ENCODE measurements around the gene PITPNM3. TPM values are rescaled to one million over a fixed set of nuclear protein-coding genes. Genes with fewer than 3 reads are reported as not detected.

Gene PITPNM3
- total RNA-seq, 1 donor from 2014 or later: 4.3 TPM

GRCh38 chr17:6549384-6550036 lies 6.8 kb downstream of the PITPNM3 start:
- H3K4me1 Mint-ChIP-seq (ENCODE audit: unreplicated experiment): peaks cover 20% of the 10 kb centered on the region
- peak overlapping the region; percentile 41 for H3K27ac Mint-ChIP-seq
- H3K36me3 Mint-ChIP-seq: no peaks in the 10 kb centered on the region
- H3K9me3 Mint-ChIP-seq: no peaks in the 10 kb centered on the region
- H3K27me3 Mint-ChIP-seq: peaks cover 22% of the 10 kb centered on the region
- TF ChIP-seq CTCF (conservative IDR thresholded peaks at IDR 0.05): no peak
- no peak overlapping the region for H3K4me3 Mint-ChIP-seq
- no peak for DNase-seq (ENCODE audit: extremely low spot score, unreplicated experiment)

- Mint-ChIP-seq H3K4me1 (ENCODE audit: unreplicated experiment) (peaks cover 17% of the 10 kb centered on the region), H3K27ac (peak overlapping the region; percentile 41), H3K4me3 (peak overlapping the region; percentile 22), H3K9me3 (no peaks in the 10 kb centered on the region), H3K27me3 (peaks cover 14% of the 10 kb centered on the region), H3K36me3 (no peaks in the 10 kb centered on the region)
- DNase-seq (ENCODE audit: extremely low spot score, unreplicated experiment): no peak
- TF ChIP-seq CTCF (conservative IDR thresholded peaks at IDR 0.05): no peak
These were observed 7.6 kb downstream of the PITPNM3 start for GRCh38 chr17:6548578-6549330.

- no peak for TF ChIP-seq CTCF (conservative IDR thresholded peaks at IDR 0.05)
- Mint-ChIP-seq H3K4me1 (ENCODE audit: unreplicated experiment) (peaks cover 13% of the 10 kb centered on the region), H3K27me3 (peaks cover 8% of the 10 kb centered on the region), H3K9me3 (no peaks in the 10 kb centered on the region), H3K27ac (peak overlapping the region; percentile 41), H3K4me3 (no peak overlapping the region), H3K36me3 (no peaks in the 10 kb centered on the region)
- DNase-seq (ENCODE audit: extremely low spot score, unreplicated experiment): no peak
These were observed 8.3 kb downstream of the PITPNM3 start for GRCh38 chr17:6548034-6548433.

- DNase-seq (ENCODE audit: extremely low spot score, unreplicated experiment): no peak
- Mint-ChIP-seq H3K9me3 (no peaks in the 10 kb centered on the region), H3K4me1 (ENCODE audit: unreplicated experiment) (peaks cover 13% of the 10 kb centered on the region), H3K27me3 (peaks cover 5% of the 10 kb centered on the region), H3K27ac (no peak overlapping the region), H3K36me3 (no peaks in the 10 kb centered on the region), H3K4me3 (no peak overlapping the region)
- no peak for TF ChIP-seq CTCF (conservative IDR thresholded peaks at IDR 0.05)
These were observed 9.0 kb downstream of the PITPNM3 start for GRCh38 chr17:6547336-6547735.

GRCh38 chr17:6546069-6546718 lies 10.2 kb downstream of the PITPNM3 start:
- Mint-ChIP-seq H3K4me3 (no peak overlapping the region), H3K9me3 (no peaks in the 10 kb centered on the region), H3K36me3 (no peaks in the 10 kb centered on the region), H3K27ac (no peak overlapping the region), H3K4me1 (ENCODE audit: unreplicated experiment) (peaks cover 13% of the 10 kb centered on the region), H3K27me3 (peaks cover 11% of the 10 kb centered on the region)
- no peak for TF ChIP-seq CTCF (conservative IDR thresholded peaks at IDR 0.05)
- DNase-seq (ENCODE audit: extremely low spot score, unreplicated experiment): no peak
